Esophagus muscularis mucosa (tissue), 4 donors: Measurements from ENCODE around the gene VCPKMT. TPM values are rescaled to one million over a fixed set of nuclear protein-coding genes. Genes with fewer than 3 reads are reported as not detected.

Experiments
- DNase-seq: peaks from one replicate; pipeline ENCODE4 v3.0.0-alpha.2; 2017; ENCODE audit errors: extremely low spot score
- H3K27ac ChIP-seq, 4 donors: fragments of 200-600 bp; sonication (generic); replicated peaks in 1 of 4; 1 replicate in 3 of 4; 2 replicates in 1 of 4; pipeline ENCODE4 v1.5.1; 2016 to 2019; ENCODE audit warnings: mild to moderate bottlenecking in 1 of 4
- H3K27me3 ChIP-seq, 4 donors: fragments of 200-600 bp; sonication (generic); one replicate each; pipeline versions ENCODE4 v1.5.1 to v1.6.0; 2016 to 2019
- H3K36me3 ChIP-seq, 4 donors: fragments of 200-600 bp; sonication (generic); one replicate each; pipeline ENCODE4 v1.5.1; 2016 to 2019
- H3K4me1 ChIP-seq, 4 donors: fragments of 200-600 bp; sonication (generic); one replicate each; pipeline ENCODE4 v1.5.1; 2016 to 2019
- H3K4me3 ChIP-seq, 4 donors: fragments of 200-600 bp; sonication (generic); 1 replicate in 2 of 4; 2 replicates in 2 of 4; pipeline ENCODE4 v1.5.1; 2016 to 2019; ENCODE audit warnings: mild to moderate bottlenecking in 4 of 4, moderate library complexity in 1 of 4
- H3K9me3 ChIP-seq, 4 donors: fragments of 200-600 bp; sonication (generic); 1 replicate in 3 of 4; 2 replicates in 1 of 4; pipeline ENCODE4 v1.5.1; 2016 to 2019
- CTCF ChIP-seq, 3 experiments: fragments of 200-600 bp in 2 of 3; fragments of 450-650 bp in 1 of 3; sonication (generic) in 2 of 3; IDR thresholded peaks; one replicate each; pipeline ENCODE4 v1.5.1; 2017 to 2019; ENCODE audit warnings: antibody characterized with exemption in 3 of 3, mild to moderate bottlenecking in 2 of 3, moderate library complexity in 1 of 3
- EP300 ChIP-seq: sonication (generic); formaldehyde crosslinking; IDR thresholded peaks from one replicate; pipeline ENCODE4 v1.6.1; 2017; ENCODE audit warnings: antibody characterized with exemption
- POLR2A ChIP-seq: fragments of 450-650 bp; IDR thresholded peaks from one replicate; pipeline ENCODE4 v1.6.1; 2017; ENCODE audit warnings: antibody characterized with exemption, moderate library complexity, mild to moderate bottlenecking, low read depth
- POLR2AphosphoS5 ChIP-seq, 2 donors: sonication (generic); formaldehyde crosslinking; IDR thresholded peaks; one replicate each; pipeline ENCODE4 v1.6.1; 2017; ENCODE audit warnings: antibody characterized with exemption in 2 of 2
- WGBS: methylation state at CpG from one replicate; pipeline ENCODE4 v1.1.5; 2018; 5-methylcytosine and 5-hydroxymethylcytosine counted together
- intact Hi-C: fragments of 100-400 bp; cut with DNase I; formaldehyde crosslinking; loops from one replicate; pipeline ENCODE4 v1.15.1; 2023
- small RNA-seq, 3 donors: library from RNA; depleted of rRNA; stranded (forward); fragments of <200 nt; gene quantifications; one replicate each; pipeline ENCODE3, GENCODE V24; 2016
- total RNA-seq, 4 donors: library from RNA; depleted of rRNA; stranded (reverse); fragments of >200 nt; gene quantifications; one replicate each; pipeline versions ENCODE4 v1.1.0 to v1.2.1, GENCODE V29; 2016

The VCPKMT gene
- total RNA-seq, 4 donors from 2014 or later = 3.1 to 5.4 (median 4.8) TPM

GRCh38 chr14:50061664-50062437 is 54.5 kb downstream of the VCPKMT start:
- intact Hi-C loops = no loop called here
- Histone ChIP-seq H3K36me3 (no peaks in the 10 kb centered on the region), H3K27ac (peak overlapping the region; percentile 67 to 75 (median 69)), H3K4me3 (no peak overlapping the region), H3K27me3 (no peaks in the 10 kb centered on the region), H3K4me1 (peaks cover 22 to 28% (median 26%) of the 10 kb centered on the region in 4 donors), H3K9me3 (no peaks in the 10 kb centered on the region)
- no peak for TF ChIP-seq POLR2A
- no peak for TF ChIP-seq POLR2AphosphoS5 (IDR thresholded peaks at IDR 0.05)
- no peak for TF ChIP-seq CTCF (IDR thresholded peaks at IDR 0.05)
- no peak for TF ChIP-seq EP300
- 71% methylated on average over 9 of the region's 11 CpGs for WGBS
- no peak for DNase-seq

- WGBS = 40% methylated on average over 12 of the region's 12 CpGs
- H3K36me3 ChIP-seq = no peaks in the 10 kb centered on the region
- peak overlapping the region; percentile 67 to 75 (median 69) for H3K27ac ChIP-seq
- peaks cover 22 to 28% (median 26%) of the 10 kb centered on the region in 4 donors for H3K4me1 ChIP-seq
- TF ChIP-seq EP300 = no peak
- peak in 1 of 3 experiments; percentile 17 for TF ChIP-seq CTCF (IDR thresholded peaks at IDR 0.05)
- TF ChIP-seq POLR2A = no peak
- TF ChIP-seq POLR2AphosphoS5 (IDR thresholded peaks at IDR 0.05) = peak; percentile 42 to 54
- H3K27me3 ChIP-seq = peaks cover 0 to under 1% (median 0%) of the 10 kb centered on the region in 4 donors
- peak overlapping the region in 1 of 4 donors; percentile 20 for H3K4me3 ChIP-seq
- DNase-seq = no peak
- intact Hi-C loops = no loop called here
- H3K9me3 ChIP-seq = no peaks in the 10 kb centered on the region
These were observed 55.3 kb downstream of the VCPKMT start for GRCh38 chr14:50060871-50061663.

- H3K9me3 ChIP-seq = no peaks in the 10 kb centered on the region
- no peak for DNase-seq
- WGBS = 88% methylated on average over 12 of the region's 13 CpGs
- no peak overlapping the region for H3K4me3 ChIP-seq
- peak overlapping the region; percentile 67 to 75 (median 69) for H3K27ac ChIP-seq
- H3K36me3 ChIP-seq = no peaks in the 10 kb centered on the region
- peaks cover 22 to 28% (median 26%) of the 10 kb centered on the region in 4 donors for H3K4me1 ChIP-seq
- TF ChIP-seq POLR2AphosphoS5 (IDR thresholded peaks at IDR 0.05) (no peak), POLR2A (no peak), EP300 (no peak), CTCF (IDR thresholded peaks at IDR 0.05) (no peak)
- intact Hi-C loops = no loop called here
- peaks cover 0 to 8% (median 0%) of the 10 kb centered on the region in 4 donors for H3K27me3 ChIP-seq
These were observed 56.4 kb downstream of the VCPKMT start for GRCh38 chr14:50059763-50060616.

Small RNA genes within 50 kb of the gene (small RNA-seq; reads per million reads assigned to genes)
- gene RF00019 = 0 reads per million in 3 donors

Other genes with a start within 250 kb of the VCPKMT start
- 10 to 100 TPM; 41.5 to 66.4 (median 51.7) TPM for gene ARF6, start 223.5 kb downstream of the VCPKMT start, total RNA-seq
- 10 to 100 TPM; 40.1 to 59.8 (median 46.7) TPM for gene SOS2, start 115.0 kb upstream of the VCPKMT start, total RNA-seq
- gene L2HGDH, start 195.7 kb upstream of the VCPKMT start, total RNA-seq = 10 to 100 TPM in 1 of 4 donors, 1 to 10 TPM in 3; 4.0 to 12.2 (median 7.7) TPM
- gene DMAC2L, start 195.8 kb upstream of the VCPKMT start, total RNA-seq = 10 to 100 TPM in 3 of 4 donors, 1 to 10 TPM in 1; 9.9 to 33.6 (median 14.6) TPM